H9 (cell line): ENCODE data around the gene TRAK1. TPM values are rescaled to one million over a fixed set of nuclear protein-coding genes. Genes with fewer than 3 reads are reported as not detected.

Experiments
- DNase-seq: peaks from one replicate; pipeline ENCODE4 v3.0.0-alpha.2; 2017
- H2AFZ ChIP-seq: one replicate; pipeline ENCODE4 v1.6.1; 2013; ENCODE audit warnings: mild to moderate bottlenecking, low read length, control low read depth, moderate library complexity
- H2AK5ac ChIP-seq: 2 replicates; pipeline ENCODE4 v1.6.1; 2013; ENCODE audit warnings: low read length, control low read depth, mixed read lengths; ENCODE audit not compliant: insufficient read length
- H2BK120ac ChIP-seq: one replicate; pipeline ENCODE4 v1.6.1; 2013; ENCODE audit warnings: low read depth, mild to moderate bottlenecking, low read length, control low read depth, inconsistent platforms; ENCODE audit not compliant: poor library complexity, severe bottlenecking
- H2BK12ac ChIP-seq: 2 replicates; pipeline ENCODE4 v1.6.1; 2013; ENCODE audit warnings: low read length, control low read depth, mixed read lengths, low read depth; ENCODE audit not compliant: insufficient read length
- H2BK15ac ChIP-seq: 2 replicates; pipeline ENCODE4 v1.6.1; 2013; ENCODE audit warnings: low read depth, low read length, control low read depth
- H2BK20ac ChIP-seq: one replicate; pipeline ENCODE4 v1.6.1; 2013; ENCODE audit warnings: low read depth, mild to moderate bottlenecking, low read length, control low read depth, inconsistent platforms; ENCODE audit not compliant: poor library complexity, severe bottlenecking
- H2BK5ac ChIP-seq: 2 replicates; pipeline ENCODE4 v1.6.1; 2013; ENCODE audit warnings: low read length, control low read depth, mixed read lengths; ENCODE audit not compliant: insufficient read length
- H3K14ac ChIP-seq: 2 replicates; pipeline ENCODE4 v1.6.1; 2013; ENCODE audit warnings: low read length, control low read depth; ENCODE audit not compliant: insufficient read depth
- H3K18ac ChIP-seq: 2 replicates; pipeline ENCODE4 v1.6.1; 2013; ENCODE audit warnings: low read depth, mild to moderate bottlenecking, mixed read lengths, low read length, control low read depth; ENCODE audit not compliant: insufficient read length
- H3K23ac ChIP-seq: 2 replicates; pipeline ENCODE4 v1.6.1; 2013; ENCODE audit warnings: low read length, control low read depth, mixed read lengths, low read depth; ENCODE audit not compliant: insufficient read length
- H3K23me2 ChIP-seq: 2 replicates; pipeline ENCODE4 v1.6.1; 2013; ENCODE audit warnings: low read depth, mild to moderate bottlenecking, mixed read lengths, low read length, control low read depth; ENCODE audit not compliant: insufficient read length, poor library complexity, severe bottlenecking
- H3K27ac ChIP-seq: 2 replicates; pipeline ENCODE4 v1.5.1; 2013; ENCODE audit warnings: low read length, control low read depth, mixed read lengths, low read depth; ENCODE audit not compliant: insufficient read length
- H3K27me3 ChIP-seq: 2 replicates; pipeline ENCODE4 v1.6.1; 2013; ENCODE audit warnings: low read length, control low read depth, inconsistent platforms; ENCODE audit not compliant: insufficient read depth
- H3K4ac ChIP-seq: 2 replicates; pipeline ENCODE4 v1.6.1; 2013; ENCODE audit warnings: low read depth, mild to moderate bottlenecking, control low read depth, inconsistent platforms, low read length, moderate library complexity
- H3K4me1 ChIP-seq: 2 replicates; pipeline ENCODE4 v1.6.1; 2013; ENCODE audit warnings: low read length, control low read depth, inconsistent platforms; ENCODE audit not compliant: insufficient read depth
- H3K4me2 ChIP-seq: 2 replicates; pipeline ENCODE4 v1.6.1; 2013; ENCODE audit warnings: low read length, control low read depth, mixed read lengths; ENCODE audit not compliant: insufficient read length, insufficient read depth
- H3K56ac ChIP-seq: 2 replicates; pipeline ENCODE4 v1.6.1; 2013; ENCODE audit warnings: low read depth, mild to moderate bottlenecking, mixed read lengths, low read length, control low read depth; ENCODE audit not compliant: insufficient read length
- H3K79me1 ChIP-seq: 2 replicates; pipeline ENCODE4 v1.6.1; 2013; ENCODE audit warnings: low read depth, mild to moderate bottlenecking, moderate library complexity, low read length, control low read depth, inconsistent platforms; ENCODE audit not compliant: insufficient read depth, poor library complexity, severe bottlenecking
- H3K79me2 ChIP-seq: 2 replicates; pipeline ENCODE4 v1.6.1; 2013; ENCODE audit warnings: low read length, control low read depth, inconsistent platforms; ENCODE audit not compliant: insufficient read depth
- H3K9ac ChIP-seq: 2 replicates; pipeline ENCODE4 v1.6.1; 2013; ENCODE audit warnings: low read length, control low read depth, mixed read lengths; ENCODE audit not compliant: insufficient read length; ENCODE audit errors: extremely low read depth
- H3K9me3 ChIP-seq: one replicate; pipeline ENCODE4 v1.6.1; 2013; ENCODE audit warnings: low read depth, low read length, inconsistent platforms; ENCODE audit not compliant: control insufficient read depth
- H3T11ph ChIP-seq: one replicate; pipeline ENCODE4 v1.6.1; 2013; ENCODE audit warnings: mild to moderate bottlenecking, low read length, control low read depth, inconsistent platforms
- H4K20me1 ChIP-seq: one replicate; pipeline ENCODE4 v1.6.1; 2013; ENCODE audit not compliant: control insufficient read depth, insufficient read length, insufficient read depth
- H4K5ac ChIP-seq: 2 replicates; pipeline ENCODE4 v1.6.1; 2013; ENCODE audit warnings: low read depth, mild to moderate bottlenecking, mixed read lengths, low read length, control low read depth; ENCODE audit not compliant: insufficient read length
- H4K8ac ChIP-seq: replicated peaks from 2 replicates; pipeline ENCODE4 v1.6.1; 2013; ENCODE audit warnings: low read length, control low read depth, mixed read lengths, low read depth; ENCODE audit not compliant: insufficient read length
- H4K91ac ChIP-seq: 2 replicates; pipeline ENCODE4 v1.6.1; 2013; ENCODE audit warnings: low read depth, mild to moderate bottlenecking, moderate library complexity, mixed read lengths, low read length, control low read depth; ENCODE audit not compliant: insufficient read length
- H3K27ac Mint-ChIP-seq, 3 experiments: 2 replicates in 2 of 3; 3 replicates in 1 of 3; pipeline ENCODE4 v1.8.0; 2020 to 2021; ENCODE audit warnings: mixed read lengths in 3 of 3, mild to moderate bottlenecking in 1 of 3, moderate library complexity in 1 of 3
- H3K27me3 Mint-ChIP-seq: 2 replicates; pipeline ENCODE4 v1.8.0; 2021; ENCODE audit warnings: low read depth, mild to moderate bottlenecking, moderate library complexity, mixed read lengths
- H3K36me3 Mint-ChIP-seq, 3 experiments: 2 replicates in 2 of 3; 3 replicates in 1 of 3; pipeline ENCODE4 v1.8.0; 2020 to 2021; ENCODE audit warnings: low read depth in 3 of 3, mixed read lengths in 3 of 3; ENCODE audit not compliant: insufficient read depth in 1 of 3
- H3K4me1 Mint-ChIP-seq, 2 experiments: 2 replicates each; pipeline ENCODE4 v1.8.0; 2020; ENCODE audit warnings: mixed read lengths in 2 of 2
- H3K4me3 Mint-ChIP-seq, 2 experiments: 2 replicates in 1 of 2; 3 replicates in 1 of 2; pipeline ENCODE4 v1.8.0; 2020 to 2021; ENCODE audit warnings: mild to moderate bottlenecking in 2 of 2, mixed read lengths in 2 of 2, moderate library complexity in 1 of 2
- H3K9me3 Mint-ChIP-seq, 2 experiments: 2 replicates in 1 of 2; 3 replicates in 1 of 2; pipeline ENCODE4 v1.8.0; 2020; ENCODE audit warnings: mild to moderate bottlenecking in 2 of 2, mixed read lengths in 2 of 2, moderate library complexity in 1 of 2
- WGBS: extraction: QIAGEN DNeasy Blood & Tissue Kit; methylation state at CpG from one replicate; pipeline ENCODE4 v1.1.7; 2013; ENCODE audit warnings: missing lambda C conversion rate, low lambda C conversion rate, mixed read lengths; ENCODE audit not compliant: insufficient read length; ENCODE audit errors: extremely low coverage; 5-methylcytosine and 5-hydroxymethylcytosine counted together
- total RNA-seq: library from RNA; stranded (reverse); gene quantifications from 2 replicates; pipeline ENCODE4 v1.2.1, GENCODE V29; 2021
- TF ChIP-seq, protein P1 (sequence below): fragments of 200-600 bp; sonication (generic); conservative IDR thresholded peaks from 3 replicates; pipeline ENCODE4 v1.8.0; 2021; ENCODE audit warnings: antibody characterized with exemption, mild to moderate bottlenecking

The TRAK1 gene
- total RNA-seq, 1 experiment from 2014 or later = 34.2 TPM

DNA sequence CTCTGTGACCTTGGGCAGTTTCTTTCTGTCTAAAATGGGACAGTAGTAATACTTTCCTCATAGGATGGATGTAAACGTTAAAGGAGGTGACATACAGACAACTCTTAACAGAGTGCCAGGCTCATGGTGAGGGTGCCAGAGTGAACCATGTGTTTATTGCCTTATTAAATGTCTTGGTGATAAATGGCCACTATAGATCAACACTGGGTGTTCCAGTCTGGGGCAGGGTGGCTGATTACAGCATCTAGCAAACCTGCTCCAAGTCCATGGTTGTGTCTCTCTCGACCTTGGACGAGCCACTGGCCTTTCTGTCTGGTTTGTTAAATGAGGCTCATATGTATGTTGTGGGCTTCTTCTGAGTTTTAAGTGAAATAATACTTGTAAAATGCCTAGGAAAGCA lies 75.1 kb downstream of the TRAK1 start:
- no peak overlapping the region for H4K5ac ChIP-seq
- H2BK20ac ChIP-seq = no peak overlapping the region
- no CpG with 5 or more reads among the region's 3 CpGs for WGBS
- Mint-ChIP-seq H3K36me3 (peaks cover 0 to 2% (median 0%) of the 10 kb centered on the region in 3 experiments; a peak in 1 of 7 replicates), H3K4me3 (no peak overlapping the region), H3K9me3 (no peaks in the 10 kb centered on the region), H3K27me3 (no peaks in the 10 kb centered on the region), H3K4me1 (peaks cover 10 to 31% of the 10 kb centered on the region in 2 experiments), H3K27ac (no peak overlapping the region)
- H2BK12ac ChIP-seq = no peak overlapping the region
- TF ChIP-seq, protein P1, sequence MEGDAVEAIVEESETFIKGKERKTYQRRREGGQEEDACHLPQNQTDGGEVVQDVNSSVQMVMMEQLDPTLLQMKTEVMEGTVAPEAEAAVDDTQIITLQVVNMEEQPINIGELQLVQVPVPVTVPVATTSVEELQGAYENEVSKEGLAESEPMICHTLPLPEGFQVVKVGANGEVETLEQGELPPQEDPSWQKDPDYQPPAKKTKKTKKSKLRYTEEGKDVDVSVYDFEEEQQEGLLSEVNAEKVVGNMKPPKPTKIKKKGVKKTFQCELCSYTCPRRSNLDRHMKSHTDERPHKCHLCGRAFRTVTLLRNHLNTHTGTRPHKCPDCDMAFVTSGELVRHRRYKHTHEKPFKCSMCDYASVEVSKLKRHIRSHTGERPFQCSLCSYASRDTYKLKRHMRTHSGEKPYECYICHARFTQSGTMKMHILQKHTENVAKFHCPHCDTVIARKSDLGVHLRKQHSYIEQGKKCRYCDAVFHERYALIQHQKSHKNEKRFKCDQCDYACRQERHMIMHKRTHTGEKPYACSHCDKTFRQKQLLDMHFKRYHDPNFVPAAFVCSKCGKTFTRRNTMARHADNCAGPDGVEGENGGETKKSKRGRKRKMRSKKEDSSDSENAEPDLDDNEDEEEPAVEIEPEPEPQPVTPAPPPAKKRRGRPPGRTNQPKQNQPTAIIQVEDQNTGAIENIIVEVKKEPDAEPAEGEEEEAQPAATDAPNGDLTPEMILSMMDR = no peak
- no peak overlapping the region for H2BK15ac ChIP-seq
- H4K91ac ChIP-seq = no peak overlapping the region
- no peaks in the 10 kb centered on the region; the same call in 1 of the 2 replicates for H3K79me2 ChIP-seq
- no peaks in the 10 kb centered on the region for H4K20me1 ChIP-seq
- no peak overlapping the region for H4K8ac ChIP-seq
- H3K23ac ChIP-seq = no peak overlapping the region
- H2BK5ac ChIP-seq = no peak overlapping the region
- H3K9ac ChIP-seq = no peak overlapping the region
- no peak overlapping the region for H3K56ac ChIP-seq
- no peak overlapping the region for H3K27ac ChIP-seq
- no peak overlapping the region for H2AFZ ChIP-seq
- no peak overlapping the region for H3K4me2 ChIP-seq
- no peak for DNase-seq
- H3K14ac ChIP-seq = no peak overlapping the region
- H3T11ph ChIP-seq = no peak overlapping the region
- H3K9me3 ChIP-seq = no peaks in the 10 kb centered on the region
- H3K4ac ChIP-seq = no peak overlapping the region
- H3K27me3 ChIP-seq = no peaks in the 10 kb centered on the region
- no peak overlapping the region for H2BK120ac ChIP-seq
- H3K18ac ChIP-seq = no peak overlapping the region
- no peak overlapping the region for H2AK5ac ChIP-seq
- 0 out of 2 replicates have a peak, but pooled peaks cover 4% of the 10 kb centered on the region for H3K4me1 ChIP-seq
- H3K23me2 ChIP-seq = no peaks in the 10 kb centered on the region
- peaks cover under 1% of the 10 kb centered on the region for H3K79me1 ChIP-seq
